ENCODE measurements around the gene IGF2.

The IGF2 gene

GRCh38 chr11:2123628-2123960 lies 15.6 kb downstream of the IGF2 start:
- TF ChIP-seq ZNF70 (CRISPR knock-in tag; IDR thresholded peaks at IDR 0.05), result no peak
- TF ChIP-seq POU6F1 (CRISPR knock-in tag; IDR thresholded peaks at IDR 0.05; ENCODE audit: borderline replicate concordance, low read depth), result no peak
- TF ChIP-seq ZNF8 (CRISPR knock-in tag; IDR thresholded peaks at IDR 0.05), result no peak
- TF ChIP-seq ZNF565 (CRISPR knock-in tag; conservative IDR thresholded peaks at IDR 0.05; ENCODE audit: low read depth), result no peak
- TF ChIP-seq TCF4 (CRISPR knock-in tag; IDR thresholded peaks at IDR 0.05; ENCODE audit: borderline replicate concordance), result no peak
- no peak for TF ChIP-seq TOX (CRISPR knock-in tag; IDR thresholded peaks at IDR 0.05; ENCODE audit: borderline replicate concordance)
- no peak for TF ChIP-seq RARB (CRISPR knock-in tag; IDR thresholded peaks at IDR 0.05)
- TF ChIP-seq ISL1 (CRISPR knock-in tag; IDR thresholded peaks at IDR 0.05), result no peak
- TF ChIP-seq TSHZ2 (CRISPR knock-in tag; IDR thresholded peaks at IDR 0.05), result no peak
- TF ChIP-seq SNAI2 (CRISPR knock-in tag; IDR thresholded peaks at IDR 0.05), result no peak
- TF ChIP-seq CREB5 (CRISPR knock-in tag; IDR thresholded peaks at IDR 0.05; ENCODE audit: low read depth), result no peak
- TF ChIP-seq OSR1 (CRISPR knock-in tag; IDR thresholded peaks at IDR 0.05), result no peak
- no peak for TF ChIP-seq ESRRG (CRISPR knock-in tag; IDR thresholded peaks at IDR 0.05)
- no peak for TF ChIP-seq ARNTL (CRISPR knock-in tag; IDR thresholded peaks at IDR 0.05; ENCODE audit: borderline replicate concordance, low read depth)
- TF ChIP-seq GLIS3 (CRISPR knock-in tag; IDR thresholded peaks at IDR 0.05), result no peak
- no peak for TF ChIP-seq BACH2 (CRISPR knock-in tag; IDR thresholded peaks at IDR 0.05; ENCODE audit: borderline replicate concordance)
- TF ChIP-seq ZFP30 (CRISPR knock-in tag; IDR thresholded peaks at IDR 0.05), result no peak
- ATAC-seq, result no peak

GRCh38 chr11:2122907-2123627 lies 16.1 kb downstream of the IGF2 start:
- no peak for ATAC-seq
- no peak for TF ChIP-seq TCF4 (CRISPR knock-in tag; IDR thresholded peaks at IDR 0.05; ENCODE audit: borderline replicate concordance)
- no peak for TF ChIP-seq ESRRG (CRISPR knock-in tag; IDR thresholded peaks at IDR 0.05)
- TF ChIP-seq TOX (CRISPR knock-in tag; IDR thresholded peaks at IDR 0.05; ENCODE audit: borderline replicate concordance), result no peak
- TF ChIP-seq ZC3H10 (CRISPR knock-in tag; IDR thresholded peaks at IDR 0.05), result no peak
- TF ChIP-seq CSDC2 (CRISPR knock-in tag; IDR thresholded peaks at IDR 0.05), result no peak
- TF ChIP-seq TSHZ2 (CRISPR knock-in tag; IDR thresholded peaks at IDR 0.05), result no peak
- TF ChIP-seq RARB (CRISPR knock-in tag; IDR thresholded peaks at IDR 0.05), result no peak
- no peak for TF ChIP-seq OSR1 (CRISPR knock-in tag; IDR thresholded peaks at IDR 0.05)
- TF ChIP-seq ARNTL (CRISPR knock-in tag; IDR thresholded peaks at IDR 0.05; ENCODE audit: borderline replicate concordance, low read depth), result no peak
- TF ChIP-seq ZNF565 (CRISPR knock-in tag; conservative IDR thresholded peaks at IDR 0.05; ENCODE audit: low read depth), result no peak
- no peak for TF ChIP-seq SNAI2 (CRISPR knock-in tag; IDR thresholded peaks at IDR 0.05)
- no peak for TF ChIP-seq ZFP30 (CRISPR knock-in tag; IDR thresholded peaks at IDR 0.05)
- no peak for TF ChIP-seq ZFP3 (CRISPR knock-in tag; IDR thresholded peaks at IDR 0.05)
- TF ChIP-seq ZNF70 (CRISPR knock-in tag; IDR thresholded peaks at IDR 0.05), result no peak
